Loucy (cell line): ENCODE data around the gene ABHD12.

Experiments
- H2AFZ ChIP-seq: fragments of 200-600 bp; sonication (generic); 2 replicates; pipeline ENCODE4 v1.6.0; 2016; ENCODE audit warnings: antibody characterized with exemption, mild to moderate bottlenecking, low read length, moderate library complexity
- H3F3A ChIP-seq: fragments of 200-600 bp; 2 replicates; pipeline ENCODE4 v1.6.0; 2016; ENCODE audit warnings: antibody characterized with exemption, low read depth, mild to moderate bottlenecking
- H3K27me3 ChIP-seq: fragments of 200-600 bp; sonication (generic); 2 replicates; pipeline ENCODE4 v1.6.1; 2014; ENCODE audit warnings: low read length, mild to moderate bottlenecking; ENCODE audit not compliant: insufficient read depth, poor library complexity, severe bottlenecking
- H3K36me3 ChIP-seq: fragments of 200-600 bp; sonication (generic); 2 replicates; pipeline ENCODE4 v1.6.1; 2016; ENCODE audit warnings: low read length; ENCODE audit not compliant: insufficient read depth
- H3K4me1 ChIP-seq: fragments of 200-600 bp; sonication (generic); 2 replicates; pipeline ENCODE4 v1.5.1; 2014; ENCODE audit warnings: low read length, mild to moderate bottlenecking; ENCODE audit not compliant: insufficient read depth, poor library complexity, severe bottlenecking
- H3K4me2 ChIP-seq: fragments of 200-600 bp; sonication (generic); 2 replicates; pipeline ENCODE4 v1.6.0; 2014; ENCODE audit warnings: antibody characterized with exemption, low read length, low read depth, mild to moderate bottlenecking; ENCODE audit not compliant: poor library complexity, severe bottlenecking
- H3K4me3 ChIP-seq: fragments of 200-600 bp; sonication (generic); 2 replicates; pipeline ENCODE4 v1.5.1; 2014; ENCODE audit warnings: low read length, mild to moderate bottlenecking, mixed read lengths; ENCODE audit not compliant: poor library complexity, severe bottlenecking
- H3K79me2 ChIP-seq: fragments of 200-600 bp; sonication (generic); 2 replicates; pipeline ENCODE4 v1.6.1; 2014; ENCODE audit warnings: low read length; ENCODE audit not compliant: insufficient read depth
- H3K9ac ChIP-seq: fragments of 200-600 bp; sonication (generic); 2 replicates; pipeline ENCODE4 v1.6.0; 2014; ENCODE audit warnings: mild to moderate bottlenecking, low read depth, low read length, moderate library complexity; ENCODE audit not compliant: poor library complexity, severe bottlenecking
- H3K9me2 ChIP-seq: fragments of 200-600 bp; sonication (generic); replicated peaks from 2 replicates; pipeline ENCODE4 v1.6.1; 2016; ENCODE audit warnings: low read depth, low read length, mixed read lengths
- H3K9me3 ChIP-seq: fragments of 200-600 bp; sonication (generic); 2 replicates; pipeline ENCODE4 v1.6.1; 2014; ENCODE audit warnings: mild to moderate bottlenecking, antibody characterized with exemption, low read length, low read depth; ENCODE audit not compliant: insufficient read depth
- H4K20me1 ChIP-seq: fragments of 200-600 bp; sonication (generic); 2 replicates; pipeline ENCODE4 v1.6.0; 2014; ENCODE audit warnings: antibody characterized with exemption, low read length, mild to moderate bottlenecking; ENCODE audit not compliant: insufficient read depth, poor library complexity, severe bottlenecking
- EZH2phosphoT487 ChIP-seq: fragments of 200-600 bp; IDR thresholded peaks from 2 replicates; pipeline ENCODE4 v1.6.1; 2018; ENCODE audit warnings: antibody characterized with exemption, mild to moderate bottlenecking, moderate library complexity, borderline replicate concordance
- TF ChIP-seq, protein P1 (sequence below): fragments of 200-600 bp; sonication (generic); conservative IDR thresholded peaks from 2 replicates; pipeline ENCODE4 v1.5.1; 2014; ENCODE audit warnings: mild to moderate bottlenecking, antibody characterized with exemption, low read length

ABHD12 gene

GRCh38 chr20:25368976-25369375 lies 21.7 kb downstream of the ABHD12 start:
- H3K9me2 ChIP-seq: no peaks in the 10 kb centered on the region

GRCh38 chr20:25368526-25368925 lies 22.1 kb downstream of the ABHD12 start:
- peaks cover 65% of the 10 kb centered on the region; the same call in 1 of the 2 replicates for H3K79me2 ChIP-seq
- H4K20me1 ChIP-seq: no peaks in the 10 kb centered on the region
- H3K36me3 ChIP-seq: no peaks in the 10 kb centered on the region
- H3F3A ChIP-seq: no peaks in the 10 kb centered on the region
- H3K4me1 ChIP-seq: no peaks in the 10 kb centered on the region
- no peak overlapping the region for H2AFZ ChIP-seq
- H3K9me2 ChIP-seq: no peaks in the 10 kb centered on the region
- H3K4me3 ChIP-seq: no peak overlapping the region
- no peak overlapping the region for H3K4me2 ChIP-seq
- TF ChIP-seq EZH2phosphoT487: no peak
- TF ChIP-seq, protein P1, sequence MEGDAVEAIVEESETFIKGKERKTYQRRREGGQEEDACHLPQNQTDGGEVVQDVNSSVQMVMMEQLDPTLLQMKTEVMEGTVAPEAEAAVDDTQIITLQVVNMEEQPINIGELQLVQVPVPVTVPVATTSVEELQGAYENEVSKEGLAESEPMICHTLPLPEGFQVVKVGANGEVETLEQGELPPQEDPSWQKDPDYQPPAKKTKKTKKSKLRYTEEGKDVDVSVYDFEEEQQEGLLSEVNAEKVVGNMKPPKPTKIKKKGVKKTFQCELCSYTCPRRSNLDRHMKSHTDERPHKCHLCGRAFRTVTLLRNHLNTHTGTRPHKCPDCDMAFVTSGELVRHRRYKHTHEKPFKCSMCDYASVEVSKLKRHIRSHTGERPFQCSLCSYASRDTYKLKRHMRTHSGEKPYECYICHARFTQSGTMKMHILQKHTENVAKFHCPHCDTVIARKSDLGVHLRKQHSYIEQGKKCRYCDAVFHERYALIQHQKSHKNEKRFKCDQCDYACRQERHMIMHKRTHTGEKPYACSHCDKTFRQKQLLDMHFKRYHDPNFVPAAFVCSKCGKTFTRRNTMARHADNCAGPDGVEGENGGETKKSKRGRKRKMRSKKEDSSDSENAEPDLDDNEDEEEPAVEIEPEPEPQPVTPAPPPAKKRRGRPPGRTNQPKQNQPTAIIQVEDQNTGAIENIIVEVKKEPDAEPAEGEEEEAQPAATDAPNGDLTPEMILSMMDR: no peak
- H3K27me3 ChIP-seq: no peaks in the 10 kb centered on the region
- H3K9me3 ChIP-seq: no peaks in the 10 kb centered on the region
- H3K9ac ChIP-seq: no peak overlapping the region

More at GRCh38 chr20:25368976-25369375, 21.7 kb downstream of the ABHD12 start:
- no peak overlapping the region for H3K9ac ChIP-seq
- no peak for TF ChIP-seq EZH2phosphoT487
- TF ChIP-seq, protein P1: no peak
- no peaks in the 10 kb centered on the region for H3F3A ChIP-seq
- no peaks in the 10 kb centered on the region for H4K20me1 ChIP-seq
- no peak overlapping the region for H3K4me2 ChIP-seq
- no peaks in the 10 kb centered on the region for H3K9me3 ChIP-seq
- H3K36me3 ChIP-seq: no peaks in the 10 kb centered on the region
- H2AFZ ChIP-seq: no peak overlapping the region
- H3K4me1 ChIP-seq: no peaks in the 10 kb centered on the region
- H3K79me2 ChIP-seq: peaks cover 66% of the 10 kb centered on the region; the same call in 1 of the 2 replicates
- H3K4me3 ChIP-seq: no peak overlapping the region
- no peaks in the 10 kb centered on the region for H3K27me3 ChIP-seq

DNA sequence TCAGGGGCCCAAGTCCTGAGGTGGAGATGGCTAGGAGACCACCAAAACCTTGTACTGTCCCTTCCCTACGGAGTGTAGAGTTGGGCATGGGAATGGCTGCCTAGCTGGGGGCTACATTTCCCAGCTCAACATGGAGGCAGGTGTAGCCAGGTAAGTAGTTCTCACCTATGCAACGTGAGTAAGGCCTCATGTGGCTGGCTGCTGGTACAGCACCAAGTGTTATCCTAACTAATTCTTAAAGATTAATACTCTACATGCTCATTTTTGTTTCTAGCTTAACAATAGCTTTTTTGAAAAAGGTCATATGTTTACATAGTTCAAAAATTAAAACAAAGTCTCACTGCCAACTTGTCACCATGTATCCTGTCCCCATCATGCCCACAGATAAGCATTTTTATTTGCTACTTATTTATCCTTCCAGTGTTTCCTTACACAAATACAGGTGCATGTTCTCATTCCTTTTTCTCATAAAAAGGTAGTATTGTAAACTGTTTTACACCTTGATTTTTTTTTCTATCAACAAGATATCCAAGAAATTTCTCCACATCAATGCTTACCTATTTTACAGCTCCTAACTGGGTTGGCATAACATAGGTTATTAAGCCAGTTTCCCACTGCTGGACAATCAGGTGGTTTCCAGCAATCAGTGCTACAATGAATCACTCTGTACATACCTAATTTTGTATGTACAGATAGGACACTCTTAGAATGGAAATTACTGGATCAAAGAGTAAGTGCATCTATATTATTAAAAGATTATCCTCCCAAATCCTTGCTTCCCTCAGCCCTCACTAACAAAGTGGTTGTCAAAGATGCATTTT lies 25.5 kb downstream of the ABHD12 start:
- TF ChIP-seq, protein P1: no peak
- no peak for TF ChIP-seq EZH2phosphoT487
- Histone ChIP-seq H3K36me3 (no peaks in the 10 kb centered on the region), H3K4me1 (peaks cover 11% of the 10 kb centered on the region), H3F3A (no peaks in the 10 kb centered on the region), H3K9me3 (no peaks in the 10 kb centered on the region), H3K4me2 (no peak overlapping the region), H3K9ac (no peak overlapping the region), H3K4me3 (no peak overlapping the region), H3K79me2 (peaks cover 37% of the 10 kb centered on the region; the same call in 1 of the 2 replicates), H3K27me3 (no peaks in the 10 kb centered on the region), H4K20me1 (no peaks in the 10 kb centered on the region), H3K9me2 (no peaks in the 10 kb centered on the region), H2AFZ (no peak overlapping the region)
